ENCODE data around the gene SLC15A2. TPM values are rescaled to one million over a fixed set of nuclear protein-coding genes. Genes with fewer than 3 reads are reported as not detected.

Gene SLC15A2
- total and polyA plus RNA-seq, 10 of the 15 experiments (the other 5 are each of a cell fraction or from before 2014, with no cell fraction given) = 0.64 to 7.2 (median 2.4) TPM

DNA sequence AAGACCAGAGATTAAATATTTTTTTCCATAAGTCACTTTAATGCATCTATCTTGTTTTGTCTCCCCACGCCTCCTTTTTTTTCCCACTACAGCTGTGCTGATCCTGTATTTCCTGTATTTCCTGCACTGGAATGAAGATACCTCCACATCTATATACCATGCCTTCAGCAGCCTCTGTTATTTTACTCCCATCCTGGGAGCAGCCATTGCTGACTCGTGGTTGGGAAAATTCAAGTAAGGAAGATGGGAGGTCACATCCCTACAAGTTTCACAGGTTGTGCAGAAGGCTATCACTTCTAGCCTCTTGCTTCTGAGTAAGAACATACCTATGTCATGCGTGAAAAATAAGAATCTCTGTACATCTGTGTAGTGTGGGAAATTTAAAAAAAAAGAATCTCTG lies 3.1 kb downstream of the SLC15A2 start (continued):
- TF ChIP-seq RUNX3 (IDR thresholded peaks at IDR 0.05; ENCODE audit: low read length) = no peak
- TF ChIP-seq POU2F2 (IDR thresholded peaks at IDR 0.05; ENCODE audit: borderline replicate concordance, low read depth, low read length) = no peak
- TF ChIP-seq SMARCA5 (IDR thresholded peaks at IDR 0.05) = no peak
- TF ChIP-seq JUNB (IDR thresholded peaks at IDR 0.05) = no peak
- no peak for TF ChIP-seq GATAD2B (conservative IDR thresholded peaks at IDR 0.05; ENCODE audit: low read depth)
- TF ChIP-seq POLR2AphosphoS2 (IDR thresholded peaks at IDR 0.05; ENCODE audit: low read depth, low read length) = no peak

DNA sequence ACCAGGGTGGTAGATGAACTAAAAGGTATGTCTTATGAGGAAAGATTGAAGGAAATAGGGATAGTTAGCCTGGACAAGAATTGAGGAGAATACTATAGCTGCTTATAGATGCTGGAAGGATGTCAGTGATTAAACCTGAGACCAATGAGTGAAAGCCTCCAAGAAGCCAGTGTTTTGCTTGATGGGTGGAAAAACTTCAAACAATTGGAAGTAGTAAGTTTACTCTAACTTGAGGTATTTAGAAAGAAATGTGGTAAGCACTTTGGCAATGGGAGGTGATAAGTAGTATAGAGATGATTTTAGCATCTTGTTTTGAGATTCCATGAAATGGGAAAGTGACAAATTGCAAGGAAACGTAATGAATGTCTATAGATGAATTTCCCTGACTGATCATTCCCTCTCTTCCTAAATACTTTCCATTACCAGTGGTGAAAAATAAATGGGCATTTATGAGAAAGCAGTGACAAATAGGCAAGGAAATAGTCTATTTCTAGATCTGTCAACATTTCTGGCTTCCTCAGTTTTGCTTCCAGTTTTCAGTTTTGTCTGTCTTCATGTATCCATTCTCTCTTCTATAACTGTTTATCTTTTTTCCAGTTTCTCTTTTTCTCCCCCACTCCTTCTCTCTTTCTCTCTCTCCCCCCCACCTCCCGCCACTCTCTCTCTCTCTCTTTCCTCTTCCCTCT lies 19.2 kb downstream of the SLC15A2 start:
- Histone ChIP-seq H3K9me3 (replicated peaks; ENCODE audit: control insufficient read depth, insufficient read depth, low read length) (no peaks in the 10 kb centered on the region), H3K79me2 (ENCODE audit: control insufficient read depth, insufficient read depth, low read length) (no peaks in the 10 kb centered on the region), H3K9ac (ENCODE audit: control insufficient read depth, insufficient read depth, low read length) (no peak overlapping the region), H4K20me1 (ENCODE audit: control insufficient read depth, insufficient read depth) (no peaks in the 10 kb centered on the region), H3K4me1 (ENCODE audit: control insufficient read depth, insufficient read depth, low read length) (no peaks in the 10 kb centered on the region), H2AFZ (ENCODE audit: control insufficient read depth, low read depth, low read length) (no peak overlapping the region), H3K27ac (ENCODE audit: control insufficient read depth, insufficient read depth) (no peak overlapping the region), H3K4me2 (ENCODE audit: control insufficient read depth, insufficient read depth) (no peak overlapping the region), H3K36me3 (ENCODE audit: control insufficient read depth in 2 of 2, insufficient read depth in 2 of 2, low read length in 1 of 2) (peaks cover 0 to 25% of the 10 kb centered on the region in 2 experiments; a peak in 3 of 4 replicates), H3K27me3 (replicated peaks in 1 of 2; ENCODE audit: control insufficient read depth in 2 of 2, insufficient read depth in 2 of 2, low read length in 1 of 2) (no peaks in the 10 kb centered on the region), H3K4me3 (no peak overlapping the region)
- SMC1A ChIA-PET (ENCODE audit: uncharacterized antibody, unreplicated experiment) = no interaction called here
- no peak for TF ChIP-seq ZSCAN29 (IDR thresholded peaks at IDR 0.05)
- TF ChIP-seq ZNF217 (IDR thresholded peaks at IDR 0.05) = no peak
- TF ChIP-seq RUNX3 (IDR thresholded peaks at IDR 0.05; ENCODE audit: low read length) = no peak
- TF ChIP-seq MXI1 (IDR thresholded peaks at IDR 0.05; ENCODE audit: low read depth, low read length) = no peak
- TF ChIP-seq LARP7 (IDR thresholded peaks at IDR 0.05) = no peak
- ATAC-seq = no peak
- CTCF ChIA-PET = no interaction called here
- 87% methylated on average over 2 of the region's 2 CpGs for WGBS (ENCODE audit: insufficient coverage, insufficient replicate concordance, low lambda C conversion rate, missing lambda C conversion rate)
- no peak for DNase-seq (ENCODE audit: low read depth, low spot score)
- FAIRE-seq = no peak
- POLR2A ChIA-PET = interaction anchor here (0.5 kb wide), 1 partner anchor 157 kb away, joined by 3 read pairs; no protein-coding TSS in a partner anchor
- RAD21 ChIA-PET (ENCODE audit: unreplicated experiment) = no interaction called here
- intact Hi-C loops (cut with micrococcal nuclease; ENCODE audit: unreplicated experiment) (no loop called here), in situ Hi-C loops (cut with MboI) (no loop called here)
- BruUV-seq (replicated peaks) = no TSS peak
